Right renal pelvis (tissue), 4 donors: ENCODE measurements around the gene RNF144A. TPM values are rescaled to one million over a fixed set of nuclear protein-coding genes. Genes with fewer than 3 reads are reported as not detected.

ENCODE experiments used
- DNase-seq, 4 donors: peaks; one replicate each; pipeline ENCODE4 v3.0.0-alpha.2; 2013; ENCODE audit warnings: low read depth in 4 of 4, low spot score in 3 of 4, missing footprints in 1 of 4
- polyA plus RNA-seq, 4 donors: library from polyadenylated mRNA; unstranded; fragments of 120-200 nt; gene quantifications; one replicate each; pipeline ENCODE4 v1.2.1, GENCODE V29; 2013; ENCODE audit not compliant: insufficient read length in 4 of 4

Gene RNF144A
- polyA plus RNA-seq, 4 donors: 54.2 to 70.4 (median 66.3) TPM

DNA sequence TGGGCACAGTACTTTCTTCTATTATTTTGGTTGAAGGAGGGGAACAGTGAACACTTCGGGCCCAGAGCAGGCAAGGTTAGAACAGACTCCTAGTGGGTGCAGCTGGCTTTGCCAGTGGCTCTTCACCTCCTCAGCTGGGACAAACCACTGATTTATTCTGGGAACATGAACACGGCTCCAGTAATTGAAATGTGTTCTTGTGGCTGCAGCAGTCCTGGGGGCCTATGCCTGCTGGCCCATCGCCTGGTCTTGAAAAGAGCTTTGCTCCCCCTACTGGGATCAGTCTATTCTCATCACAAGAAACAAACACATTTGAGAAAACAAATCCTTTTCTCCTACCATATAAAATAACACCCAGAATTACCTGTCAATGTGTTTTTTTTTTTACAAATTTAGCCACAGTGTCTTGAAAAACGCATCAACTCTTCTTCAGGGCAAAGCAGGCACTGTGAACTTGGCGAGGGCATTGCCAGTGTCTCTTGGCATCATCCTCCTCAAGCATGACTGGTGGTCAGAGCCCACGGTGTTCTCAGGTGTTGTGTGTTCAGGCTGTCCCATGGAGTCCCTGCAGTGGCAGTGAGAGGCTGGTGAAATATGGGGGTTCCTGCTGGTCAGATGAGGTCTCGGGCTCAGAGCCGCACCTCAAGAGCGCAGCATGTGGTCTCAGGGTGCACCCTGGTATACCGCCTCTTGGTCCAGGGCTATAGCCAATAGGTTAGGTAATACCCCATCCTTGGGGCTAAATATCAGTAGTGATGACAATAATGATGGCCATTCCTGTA, 51.3 kb downstream of the RNF144A start:
- no peak for DNase-seq

DNA sequence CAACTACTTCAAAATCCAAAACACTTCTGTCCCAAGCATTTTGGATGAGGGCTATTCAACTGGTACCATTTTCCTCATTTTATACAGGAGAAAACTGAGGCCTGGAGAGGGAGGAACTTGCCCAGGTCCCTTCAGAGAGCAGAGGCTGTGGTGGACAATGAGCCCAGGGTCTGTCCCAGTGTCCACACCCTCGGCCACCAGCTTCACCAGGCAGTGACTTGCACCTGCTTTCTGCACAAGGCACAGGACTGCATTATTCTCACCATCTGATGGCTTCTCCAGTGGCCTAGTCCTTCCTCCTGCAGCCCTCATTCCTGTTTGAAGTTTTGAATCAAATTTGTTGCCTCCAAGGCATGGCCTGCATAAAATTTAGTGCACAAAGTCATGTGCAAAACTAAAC, 53.3 kb downstream of the RNF144A start:
- no peak for DNase-seq

DNA sequence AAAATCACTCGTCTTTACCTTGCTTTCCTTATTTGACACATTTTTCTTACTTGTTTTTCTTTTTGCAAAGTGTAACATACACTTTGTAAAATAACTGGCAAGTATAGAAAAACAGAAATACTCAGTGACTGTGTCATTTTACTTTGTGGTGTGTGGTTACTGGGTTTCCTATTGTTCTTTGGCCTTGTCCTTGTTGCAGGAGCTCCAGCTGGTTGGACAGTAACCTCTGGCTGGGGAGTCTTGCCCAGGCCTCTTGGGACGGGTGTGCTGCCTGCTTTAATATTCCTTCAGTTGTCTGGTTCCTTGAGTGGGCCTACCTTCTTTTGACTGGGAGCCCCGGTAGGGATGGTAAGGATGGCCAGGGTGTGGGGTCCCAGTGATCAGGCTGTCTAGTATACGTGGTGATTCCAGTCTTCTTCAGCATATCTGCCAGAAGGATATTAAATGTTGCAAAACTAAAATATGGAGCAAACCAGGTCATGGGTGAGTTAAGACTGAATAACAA, 53.8 kb downstream of the RNF144A start:
- DNase-seq: no peak

GRCh38 chr2:6971502-6971901, 54.3 kb downstream of the RNF144A start:
- no peak for DNase-seq

GRCh38 chr2:6972067-6972710, 55.0 kb downstream of the RNF144A start:
- DNase-seq: no peak

DNA sequence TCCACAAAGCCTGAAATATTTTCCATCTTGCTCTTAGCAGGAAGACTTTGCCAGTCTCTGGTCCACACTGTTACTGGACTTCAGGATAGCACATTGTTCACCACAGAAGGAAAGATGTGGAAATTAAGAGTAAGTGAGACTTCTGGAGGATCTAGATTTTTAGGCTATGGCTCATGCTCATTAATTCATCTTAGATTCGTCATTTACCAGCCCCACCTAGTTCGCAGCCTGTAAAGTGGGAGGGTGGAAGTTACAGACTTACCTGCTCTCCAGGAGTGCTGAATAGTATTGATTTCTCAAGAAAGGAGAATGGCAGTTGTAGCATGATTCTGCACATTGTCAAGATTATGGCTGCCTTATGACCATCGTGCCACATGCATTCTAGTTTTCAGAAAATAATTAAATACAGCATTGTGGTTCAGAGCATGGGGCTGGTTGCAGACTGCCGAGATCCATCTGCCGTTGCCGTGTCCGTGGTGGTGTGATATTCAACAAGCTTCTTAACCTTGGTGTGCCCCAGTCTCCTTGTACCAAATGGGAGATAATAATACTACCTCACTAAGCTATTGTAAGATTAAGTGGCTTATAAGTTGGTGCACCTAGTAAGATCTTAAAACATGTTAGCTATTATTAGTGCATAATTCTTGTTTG, 56.8 kb downstream of the RNF144A start:
- DNase-seq: no peak

GRCh38 chr2:6975988-6976387, 58.8 kb downstream of the RNF144A start:
- DNase-seq: no peak

DNA sequence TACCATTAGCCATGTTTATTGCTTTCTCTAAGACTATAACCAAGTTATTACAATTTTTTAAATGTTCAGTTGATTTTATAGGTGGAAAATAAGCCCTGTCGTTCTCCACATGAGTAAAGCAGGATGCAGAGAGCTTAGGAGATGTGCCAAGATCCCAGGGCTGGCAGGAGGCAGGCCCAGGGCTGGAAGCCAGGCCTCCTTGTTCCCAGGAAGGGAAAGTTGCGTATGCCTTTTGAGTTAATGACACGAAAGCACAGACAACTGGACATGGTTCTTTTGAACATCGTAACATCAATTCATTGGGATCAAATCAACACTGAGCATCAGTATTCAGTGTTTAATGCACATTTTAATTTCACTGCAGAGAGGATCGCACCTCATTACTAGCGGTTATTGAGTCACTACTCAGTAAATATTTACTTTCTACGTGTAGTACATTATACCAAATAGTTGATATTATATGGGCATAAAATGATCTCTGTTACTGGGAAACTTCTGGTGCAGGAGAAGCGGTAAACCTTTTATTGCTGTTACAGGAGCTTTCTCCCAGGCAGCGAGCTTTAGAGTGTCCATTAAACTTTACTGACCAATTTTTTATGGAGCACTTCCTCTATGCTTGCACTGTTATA, 60.0 kb downstream of the RNF144A start:
- no peak for DNase-seq

GRCh38 chr2:6977786-6978185, 60.6 kb downstream of the RNF144A start:
- no peak for DNase-seq

DNA sequence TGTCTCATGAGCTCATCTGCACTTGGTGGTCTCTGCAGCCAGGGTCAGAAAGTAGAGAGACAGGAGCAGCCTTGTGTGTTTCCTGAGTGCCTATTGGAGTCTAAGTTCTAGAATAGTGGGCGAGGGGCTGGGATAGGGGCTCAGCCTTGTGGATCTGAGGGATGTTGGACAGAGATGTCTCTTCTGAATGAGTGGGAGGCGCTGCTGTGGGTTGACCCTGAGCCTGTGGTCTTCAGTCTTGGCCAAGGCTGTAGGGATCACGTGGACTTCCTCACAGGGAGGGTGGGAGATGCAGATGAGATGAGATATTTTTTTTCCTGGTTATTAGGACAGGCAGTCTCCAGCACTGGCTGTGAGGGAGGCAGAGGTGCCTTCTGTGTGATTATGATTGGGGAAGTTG, 61.8 kb downstream of the RNF144A start:
- DNase-seq: no peak

GRCh38 chr2:6982449-6982848, 65.2 kb downstream of the RNF144A start:
- DNase-seq: no peak

DNA sequence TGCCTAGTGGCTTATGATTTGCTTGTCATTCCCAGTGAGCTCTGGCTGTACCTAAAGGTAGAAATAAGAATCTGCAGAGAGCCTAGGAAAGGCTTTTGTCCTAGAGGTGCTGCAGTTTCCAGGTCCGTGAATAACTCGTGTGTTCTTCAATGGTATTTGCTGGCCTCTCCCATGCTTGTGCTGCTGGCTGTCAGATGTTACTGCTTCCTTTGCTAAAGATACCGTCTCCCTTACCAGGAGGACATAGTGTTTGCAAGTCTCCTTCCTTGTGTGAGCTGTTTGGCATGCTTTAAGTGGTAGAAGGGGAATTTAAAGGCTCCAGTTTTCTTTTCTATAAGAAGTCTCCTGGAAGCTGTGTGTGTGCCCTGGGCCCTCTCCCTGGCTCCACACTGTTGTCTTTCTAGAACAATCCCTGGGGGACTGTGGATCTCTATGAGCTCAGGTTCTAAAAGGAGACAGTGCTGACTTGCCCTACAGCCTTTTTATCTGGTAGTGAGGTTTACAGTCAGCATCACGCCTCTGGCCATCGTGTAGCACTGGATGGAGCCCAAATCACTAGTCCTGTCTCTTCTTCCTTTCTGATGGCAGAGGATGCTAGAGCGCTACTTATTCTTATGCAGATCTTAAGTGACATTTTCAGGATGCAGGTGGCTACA, 65.8 kb downstream of the RNF144A start:
- no peak for DNase-seq

DNA sequence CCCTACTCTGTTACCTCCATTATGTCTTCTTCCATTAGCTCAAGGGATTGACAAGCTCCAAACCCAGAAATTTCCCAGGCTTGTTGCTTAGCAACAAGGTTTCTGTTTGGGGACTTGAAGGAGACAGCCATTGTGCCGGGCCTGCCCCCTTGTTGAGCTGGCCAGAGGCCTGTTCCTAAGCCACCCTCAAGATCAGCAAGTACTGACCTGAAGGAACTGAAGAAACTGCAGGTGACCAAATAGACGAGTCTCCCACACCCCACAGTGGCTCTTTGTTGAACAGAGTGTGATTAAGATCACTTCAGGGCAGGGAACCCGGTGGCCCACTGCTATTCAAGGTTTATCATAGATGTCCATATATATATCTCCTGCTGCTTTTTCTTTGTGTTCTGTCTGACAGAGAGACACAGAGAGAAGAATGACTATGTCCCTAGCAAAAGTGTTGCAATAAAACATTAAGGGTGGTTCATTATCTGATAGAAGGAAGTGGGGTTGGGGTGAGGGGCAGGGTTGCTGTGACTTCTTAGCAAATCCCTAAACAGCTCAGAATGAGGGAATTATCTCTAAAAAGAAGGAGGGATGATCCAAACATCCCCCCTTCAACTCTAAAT, 69.2 kb downstream of the RNF144A start:
- no peak for DNase-seq

DNA sequence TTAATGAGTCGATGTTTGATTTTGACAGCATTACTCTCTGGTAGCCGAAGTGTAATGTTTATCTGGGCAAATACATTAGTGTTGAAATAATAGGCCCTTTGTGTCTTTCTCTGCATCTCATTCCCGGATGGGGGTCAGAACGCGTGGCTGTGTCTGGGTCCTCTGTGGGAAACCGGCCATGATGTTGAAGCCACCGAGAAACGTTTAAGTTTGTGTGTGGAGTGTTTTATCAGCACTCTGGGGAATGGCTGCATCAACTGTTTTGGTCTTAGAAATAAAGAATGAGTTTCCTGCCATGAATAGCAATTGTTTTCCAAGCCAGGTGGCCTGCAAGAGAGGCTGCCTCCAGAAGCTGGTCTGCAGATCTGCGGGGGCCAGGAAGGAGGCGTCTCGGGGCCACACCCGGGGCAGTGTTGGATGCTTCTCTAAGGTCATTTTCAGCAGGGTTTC, 69.7 kb downstream of the RNF144A start:
- DNase-seq: no peak

- no peak for DNase-seq
These were observed 73.7 kb downstream of the RNF144A start for GRCh38 chr2:6990871-6991270.

DNA sequence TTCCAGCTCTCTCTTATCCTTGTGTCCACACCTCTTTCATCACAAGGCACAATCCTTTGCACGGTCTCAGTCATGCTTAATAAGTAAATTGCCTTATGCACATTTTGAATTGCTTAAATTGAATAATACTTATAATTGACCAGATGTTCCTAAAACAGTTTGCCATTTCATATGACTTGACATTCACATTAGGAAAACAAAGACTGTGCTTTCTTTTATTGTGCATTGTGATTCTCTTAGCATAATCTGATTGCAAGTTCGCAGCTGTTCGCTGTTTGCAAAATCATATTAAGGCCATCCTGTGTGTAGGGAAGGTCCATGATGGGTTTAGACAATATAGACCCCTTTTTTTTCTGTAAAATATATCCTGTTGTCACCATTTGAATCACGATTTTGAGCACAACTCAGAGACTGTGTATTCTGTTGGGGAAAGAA, 75.6 kb downstream of the RNF144A start:
- DNase-seq: no peak

DNA sequence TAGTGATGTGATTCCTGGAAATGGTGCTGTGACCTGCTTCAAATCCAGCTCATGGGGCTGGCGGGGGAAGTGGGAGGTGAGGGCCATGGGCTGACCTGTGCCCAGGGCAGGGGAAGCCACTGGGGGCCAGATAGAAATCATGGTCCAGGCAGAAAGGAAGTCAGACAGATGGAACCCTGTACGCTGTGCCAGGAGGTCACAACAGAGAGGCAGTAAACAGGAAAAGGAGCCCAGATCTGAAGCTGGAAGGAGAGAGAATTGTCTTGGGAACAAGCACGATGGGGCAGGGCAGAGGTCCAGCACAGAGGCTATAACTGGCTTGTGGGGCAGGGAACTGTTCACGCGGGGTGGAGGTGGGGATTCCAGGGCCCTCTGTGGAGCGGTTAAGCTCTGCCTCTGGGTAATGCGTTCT, 76.0 kb downstream of the RNF144A start:
- DNase-seq: no peak

GRCh38 chr2:6993936-6994335, 76.7 kb downstream of the RNF144A start:
- no peak for DNase-seq

DNA sequence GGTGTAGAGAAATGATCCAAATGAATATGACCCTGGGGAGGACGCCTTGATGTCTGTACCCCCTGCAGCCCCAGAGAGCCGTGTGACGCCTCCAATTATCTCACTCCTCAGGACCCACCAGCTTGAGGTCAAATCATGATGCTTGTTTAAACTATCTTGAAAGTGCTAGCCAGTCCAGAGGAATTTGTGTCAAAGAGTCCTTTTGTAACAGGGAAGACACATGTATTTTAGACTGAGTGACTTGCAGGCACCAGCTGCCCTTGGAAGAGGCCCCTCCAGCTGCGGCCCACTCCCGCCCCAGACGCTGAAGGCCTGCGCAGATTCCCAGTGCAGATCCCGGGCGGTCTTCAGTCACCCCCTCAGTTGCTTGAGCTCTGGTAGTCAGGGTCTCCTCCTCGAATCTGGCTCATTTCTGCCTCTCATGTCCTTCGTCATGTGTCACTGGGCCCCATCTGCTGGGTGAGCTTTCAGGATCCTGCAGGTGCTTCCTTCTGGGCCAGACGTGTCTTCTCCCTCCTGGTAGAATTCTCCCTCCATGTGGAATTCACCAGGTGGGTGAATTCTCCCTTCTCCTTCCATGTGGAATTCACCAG, 77.4 kb downstream of the RNF144A start:
- DNase-seq: no peak
